NCI-H345 treated with DMSO at 0.1 percent for 48 hours (cell line): ENCODE data around the gene DENND6B.

Source experiments
- DNase-seq: peaks from one replicate; lab custom pipeline; 2025; ENCODE audit not compliant: unreplicated experiment; lab: John Stamatoyannopoulos, UW

Gene DENND6B

DNA sequence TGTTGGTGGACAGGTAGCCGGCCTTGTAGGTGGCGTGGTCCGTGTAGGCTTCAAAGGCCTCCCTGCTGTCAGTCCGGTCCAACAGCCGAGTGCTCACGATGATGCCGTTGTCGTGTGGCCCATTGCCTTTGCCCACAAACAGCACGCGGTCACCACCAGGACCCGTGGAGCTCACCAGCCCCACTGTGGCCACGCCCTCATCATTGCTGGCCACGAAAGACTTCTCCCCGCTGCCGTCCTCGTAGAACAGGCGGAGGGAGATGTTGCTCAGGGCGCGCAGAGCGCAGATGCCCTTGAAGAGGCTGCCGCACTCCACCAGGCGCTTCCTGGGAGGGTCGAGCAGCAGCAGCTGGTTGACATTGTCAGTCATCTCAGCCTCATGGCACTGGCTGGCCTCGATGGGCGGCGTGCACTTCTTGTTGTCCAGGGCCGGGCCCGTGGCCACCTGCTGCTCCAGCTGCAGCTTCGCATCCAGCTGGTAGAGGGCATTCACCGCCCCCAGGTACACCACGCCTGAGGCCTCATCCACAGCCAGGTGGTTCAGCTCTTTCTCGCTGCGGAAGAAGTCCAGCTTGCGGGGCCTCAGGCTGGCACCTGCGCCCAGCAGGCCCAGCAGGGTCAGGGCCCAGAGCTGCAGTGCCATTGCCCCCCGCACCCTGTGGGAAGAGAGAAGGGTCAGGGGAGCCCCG, 36.7 kb downstream of the DENND6B start:
- DNase-seq: no peak

DNA sequence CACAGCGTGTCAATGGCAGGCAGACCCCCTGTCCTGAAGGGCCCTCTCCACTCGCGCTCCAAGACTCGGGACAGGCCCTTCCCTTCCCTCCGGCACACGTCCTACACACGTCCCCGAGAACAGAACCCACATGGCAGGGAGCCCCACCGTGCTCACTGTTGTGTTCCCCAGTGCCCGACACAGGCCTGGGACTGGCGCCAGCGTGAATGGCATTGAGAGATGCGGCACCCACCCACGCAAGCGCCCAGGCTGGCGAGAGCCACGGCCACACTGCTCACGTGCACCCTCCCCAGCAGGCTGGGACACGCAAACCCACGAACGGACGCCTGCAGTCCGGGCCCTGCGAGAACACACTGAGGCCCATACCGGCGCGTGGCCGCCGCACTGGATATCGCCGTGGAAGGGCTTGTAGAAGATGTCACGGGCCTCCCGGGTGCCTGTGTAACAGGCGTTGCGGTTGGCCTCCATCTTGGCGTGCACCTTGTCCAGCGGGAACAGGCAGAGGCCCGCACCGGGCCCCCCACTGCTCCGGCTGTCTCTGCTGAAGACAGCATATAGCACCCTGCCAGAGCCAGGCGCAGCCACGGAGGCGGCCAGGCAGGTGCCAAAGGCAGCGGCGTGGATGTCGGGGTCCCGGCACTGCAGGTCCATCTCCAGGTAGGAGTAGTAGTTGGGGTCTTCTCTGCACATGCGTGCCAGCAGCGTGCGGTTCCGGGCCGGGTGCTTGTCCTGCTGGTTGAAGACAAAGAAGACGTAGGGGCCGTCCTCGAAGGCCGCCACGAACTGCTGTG, 37.5 kb downstream of the DENND6B start:
- DNase-seq: no peak

DNA sequence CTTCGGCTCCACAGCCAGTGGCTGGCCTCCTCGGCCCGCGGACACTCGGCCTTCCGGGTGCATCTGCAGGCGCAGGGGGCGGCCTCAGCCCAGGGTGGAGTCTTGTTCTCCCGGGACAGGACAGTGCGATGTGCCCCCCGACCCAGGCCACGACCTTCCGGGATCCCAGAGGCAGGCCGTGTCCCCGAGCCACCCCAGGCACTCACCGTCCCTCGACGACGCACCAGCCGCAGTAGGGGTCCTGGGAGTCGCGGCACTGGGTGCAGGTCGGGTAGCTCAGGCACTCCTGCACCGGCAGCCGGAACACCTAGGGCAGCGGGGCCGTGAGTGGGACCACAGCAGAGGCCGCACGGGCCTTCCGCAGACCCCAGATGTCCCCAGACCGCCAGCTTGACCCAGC, 39.1 kb downstream of the DENND6B start:
- DNase-seq: no peak

DNA sequence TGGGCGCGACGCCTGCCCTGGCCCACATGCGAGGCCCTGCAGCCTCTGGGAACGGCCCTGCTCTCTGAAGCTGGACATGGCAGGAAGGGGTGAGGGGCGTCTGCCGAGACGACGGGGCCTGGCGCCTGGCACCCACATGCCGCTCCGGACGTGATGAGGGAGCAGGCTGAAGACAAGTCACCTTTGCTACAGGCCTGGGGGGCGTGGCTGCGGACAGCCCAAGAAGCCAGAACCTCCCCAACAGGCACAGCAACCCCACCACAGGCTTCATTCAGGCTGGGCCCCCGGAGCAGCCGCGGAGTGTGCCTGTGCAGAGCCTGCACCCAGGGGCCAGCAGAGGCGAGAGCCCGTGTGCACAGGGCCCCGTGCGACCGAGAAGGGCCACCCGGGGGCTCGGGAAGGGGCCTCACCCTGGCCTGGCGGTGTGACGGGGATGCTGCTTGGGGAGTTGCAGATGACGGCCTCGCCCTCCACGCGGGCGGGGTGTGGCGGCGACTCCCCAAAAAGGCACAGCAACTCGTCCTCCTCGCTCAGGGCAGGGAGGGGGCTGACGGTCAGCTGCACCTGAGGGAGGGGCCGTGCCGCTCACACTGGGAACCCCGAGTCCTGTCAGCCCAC, 40.0 kb downstream of the DENND6B start:
- DNase-seq: no peak

DNA sequence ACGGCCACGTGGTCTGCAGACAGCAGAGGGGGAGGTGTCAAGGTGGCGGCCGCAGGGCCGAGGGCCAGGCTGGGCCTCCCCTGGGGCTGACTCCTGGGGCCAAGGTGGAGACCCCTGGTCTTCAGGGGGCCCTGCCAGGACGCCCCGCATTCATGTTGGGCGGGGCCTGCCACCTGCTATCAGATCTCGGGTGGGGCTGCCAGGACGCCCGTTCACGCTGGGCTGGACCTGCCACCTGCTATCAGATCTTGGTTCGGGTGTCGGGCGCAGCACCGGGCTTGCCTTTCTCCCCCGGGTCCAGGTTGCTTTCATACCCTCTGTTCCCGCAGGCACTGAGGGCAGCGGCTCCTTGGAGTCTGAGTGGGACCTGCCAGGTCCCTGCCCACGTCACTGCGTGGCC, 40.5 kb downstream of the DENND6B start:
- no peak for DNase-seq

DNA sequence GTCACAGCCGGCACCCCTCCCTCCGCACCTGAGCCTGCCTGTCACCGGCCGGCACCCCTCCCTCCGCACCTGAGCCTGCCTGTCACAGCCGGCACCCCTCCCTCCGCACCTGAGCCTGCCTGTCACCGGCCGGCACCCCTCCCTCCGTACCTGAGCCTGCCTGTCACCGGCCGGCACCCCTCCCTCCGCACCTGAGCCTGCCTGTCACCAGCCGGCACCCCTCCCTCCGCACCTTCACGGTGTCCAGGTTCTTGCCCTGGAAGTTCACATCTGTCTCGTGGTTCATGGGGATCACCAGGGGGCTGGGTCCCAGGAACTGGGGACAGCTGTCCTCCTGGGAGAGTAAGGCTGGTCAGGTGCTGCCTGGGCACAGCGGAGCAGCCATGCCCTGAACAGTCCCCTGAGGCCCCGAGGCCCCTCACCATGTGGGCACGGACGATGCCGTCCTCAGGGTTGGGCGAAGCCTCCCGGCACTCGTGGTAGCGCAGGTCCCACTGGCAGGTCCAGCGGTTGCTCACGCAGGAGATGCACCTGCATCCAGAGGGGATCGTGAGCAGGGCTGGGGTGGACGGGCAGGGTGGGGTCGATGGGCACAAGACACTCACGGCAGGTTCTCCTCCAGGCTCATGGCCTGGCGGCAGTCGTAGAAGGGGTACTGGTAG, 41.1 kb downstream of the DENND6B start:
- no peak for DNase-seq

DNA sequence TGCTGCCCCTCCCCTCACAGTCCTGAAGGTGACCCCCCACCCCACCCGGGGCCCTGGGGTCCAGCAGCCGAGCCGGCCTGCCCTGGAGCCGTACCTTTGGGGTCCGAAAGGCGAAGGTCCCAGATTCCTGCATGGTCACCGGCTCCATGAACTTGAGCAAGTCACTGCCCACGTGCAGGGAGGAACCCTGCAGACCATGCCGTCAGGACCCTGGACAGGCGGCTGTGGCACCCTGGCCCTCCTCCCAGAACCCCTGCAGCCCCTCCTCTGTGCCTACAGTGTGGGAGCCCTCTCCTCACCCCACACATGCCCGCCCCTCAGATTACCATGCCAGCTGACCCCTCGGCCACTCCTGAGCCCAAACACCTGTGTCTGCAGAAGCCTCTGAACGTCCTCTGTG, 42.3 kb downstream of the DENND6B start:
- no peak for DNase-seq

DNA sequence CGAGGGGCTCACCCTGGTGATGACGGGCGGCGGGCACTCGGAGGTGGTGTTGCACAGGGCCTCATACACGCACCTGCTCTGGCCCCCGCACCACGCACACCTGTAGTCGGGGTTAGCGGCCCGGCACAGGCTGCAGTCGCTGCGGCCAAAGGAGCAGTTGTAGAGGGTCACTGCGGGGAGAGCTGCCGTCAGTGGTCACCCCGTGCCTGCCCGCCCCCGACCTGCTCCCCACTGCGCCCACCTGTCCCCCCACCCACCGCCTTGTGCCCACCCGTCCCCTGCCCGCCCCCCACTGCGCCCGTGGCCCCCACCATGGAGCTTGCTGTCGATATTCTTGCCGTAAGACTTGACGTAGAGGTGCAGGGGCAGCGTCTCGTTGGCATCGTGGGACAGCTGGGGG, 43.0 kb downstream of the DENND6B start:
- DNase-seq: no peak

DNA sequence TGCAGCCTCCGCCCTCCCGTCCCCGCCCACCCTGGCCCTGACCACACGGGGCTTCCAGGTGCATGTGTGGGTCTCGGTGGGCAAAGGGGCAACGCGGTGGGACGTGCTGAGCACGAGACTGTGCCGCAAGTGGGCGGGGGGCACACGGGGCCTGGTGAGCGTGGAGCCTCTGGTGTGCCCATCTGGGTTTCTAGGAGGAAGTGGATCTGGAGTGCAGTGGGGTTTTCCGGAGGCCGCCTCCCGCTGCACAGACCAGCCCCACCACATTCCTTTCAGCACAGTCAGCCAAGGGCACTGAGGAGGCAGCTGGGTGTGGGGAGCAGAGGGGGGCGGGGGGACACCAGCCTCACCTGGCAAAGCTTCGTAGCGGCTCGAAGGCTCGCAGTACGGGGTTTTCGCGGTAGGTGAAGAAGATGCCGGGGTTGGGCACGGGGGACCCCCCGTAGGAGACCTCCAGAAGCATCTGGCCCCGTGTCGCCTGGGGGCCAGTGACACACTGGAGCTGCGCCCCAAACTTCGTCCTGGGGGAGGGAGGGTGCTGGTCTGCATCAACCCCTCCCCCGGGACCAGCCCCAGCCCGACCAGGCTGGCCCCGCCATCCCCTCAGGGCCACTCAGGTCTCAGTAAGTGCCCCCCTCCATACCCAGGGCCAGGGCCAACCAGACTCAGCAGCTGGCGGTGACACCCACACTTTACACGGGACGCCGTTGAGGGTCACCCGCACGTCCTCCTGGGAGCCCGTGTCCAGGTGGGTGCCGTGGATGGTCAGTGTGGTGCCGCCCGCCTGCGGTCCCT, 44.3 kb downstream of the DENND6B start:
- DNase-seq: no peak

DNA sequence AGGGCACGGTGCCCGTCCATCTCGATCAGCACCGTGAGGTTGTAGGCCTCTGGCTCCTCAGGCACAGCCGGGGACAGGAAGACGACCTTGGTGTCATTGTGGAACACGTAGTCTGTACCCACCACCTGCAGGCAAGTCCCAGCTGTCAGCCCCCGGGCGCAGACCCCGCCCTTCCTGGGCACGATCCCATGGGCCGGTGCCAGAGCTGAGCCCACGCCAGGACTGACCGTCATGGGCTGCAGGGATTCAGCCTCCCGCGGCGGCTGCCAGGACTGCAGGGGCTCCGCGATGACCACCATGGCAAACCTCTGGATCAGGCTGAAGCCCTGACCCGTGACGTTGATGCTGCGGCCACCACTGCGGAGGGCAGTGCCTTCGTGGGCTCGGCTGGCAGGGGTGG, 44.9 kb downstream of the DENND6B start:
- no peak for DNase-seq

DNA sequence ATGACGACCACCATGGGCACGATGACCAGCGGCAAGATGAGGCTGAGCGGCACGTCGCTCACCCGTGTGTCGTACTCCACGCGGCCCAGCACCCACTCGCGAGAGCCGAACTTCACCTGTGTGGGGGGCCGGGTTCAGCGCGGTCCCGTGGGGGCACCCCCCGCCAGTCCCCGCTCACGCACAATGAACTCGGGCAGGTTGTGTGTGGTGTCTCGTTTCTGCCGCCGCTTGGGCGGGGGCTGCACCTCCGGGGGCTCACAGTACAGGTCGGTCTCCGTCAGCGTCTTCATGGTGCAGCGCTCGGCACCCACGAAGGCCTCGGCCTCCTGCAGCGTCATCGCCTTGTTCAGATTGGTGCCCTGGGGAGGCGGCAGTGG, 45.4 kb downstream of the DENND6B start:
- DNase-seq: no peak

DNA sequence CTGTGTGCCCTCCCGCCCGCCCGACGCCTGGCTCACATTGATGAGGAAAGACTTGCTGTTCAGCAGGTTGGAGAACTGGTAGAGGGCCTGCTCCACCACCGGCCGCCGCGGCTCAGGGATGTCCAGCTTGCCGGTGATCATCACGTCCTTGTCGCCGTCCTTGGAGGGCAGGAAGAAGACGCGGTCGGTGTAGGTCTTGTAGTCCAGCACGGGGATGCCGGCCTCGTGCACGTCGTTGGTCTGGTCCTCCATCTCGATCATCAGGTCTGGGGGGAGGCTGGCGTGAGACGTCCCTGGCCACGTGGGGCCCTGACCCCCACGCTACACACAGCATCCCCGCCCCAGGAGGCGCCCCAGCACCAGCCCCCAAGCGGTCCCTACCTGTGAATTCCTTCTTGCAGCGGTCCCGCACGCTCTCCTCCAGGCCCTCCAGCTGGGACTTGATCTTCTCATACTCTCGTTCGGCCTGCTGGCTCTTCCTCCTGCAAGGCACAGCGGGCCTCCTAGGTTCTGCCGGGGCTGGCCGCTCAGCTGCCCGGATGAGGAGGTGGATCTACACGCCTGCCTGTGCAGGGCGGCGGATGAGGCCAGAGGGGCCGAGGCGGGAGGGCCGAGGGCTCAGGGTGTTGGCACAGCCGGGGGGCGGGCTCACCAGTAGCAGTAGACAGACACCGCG, 46.0 kb downstream of the DENND6B start:
- DNase-seq: no peak

DNA sequence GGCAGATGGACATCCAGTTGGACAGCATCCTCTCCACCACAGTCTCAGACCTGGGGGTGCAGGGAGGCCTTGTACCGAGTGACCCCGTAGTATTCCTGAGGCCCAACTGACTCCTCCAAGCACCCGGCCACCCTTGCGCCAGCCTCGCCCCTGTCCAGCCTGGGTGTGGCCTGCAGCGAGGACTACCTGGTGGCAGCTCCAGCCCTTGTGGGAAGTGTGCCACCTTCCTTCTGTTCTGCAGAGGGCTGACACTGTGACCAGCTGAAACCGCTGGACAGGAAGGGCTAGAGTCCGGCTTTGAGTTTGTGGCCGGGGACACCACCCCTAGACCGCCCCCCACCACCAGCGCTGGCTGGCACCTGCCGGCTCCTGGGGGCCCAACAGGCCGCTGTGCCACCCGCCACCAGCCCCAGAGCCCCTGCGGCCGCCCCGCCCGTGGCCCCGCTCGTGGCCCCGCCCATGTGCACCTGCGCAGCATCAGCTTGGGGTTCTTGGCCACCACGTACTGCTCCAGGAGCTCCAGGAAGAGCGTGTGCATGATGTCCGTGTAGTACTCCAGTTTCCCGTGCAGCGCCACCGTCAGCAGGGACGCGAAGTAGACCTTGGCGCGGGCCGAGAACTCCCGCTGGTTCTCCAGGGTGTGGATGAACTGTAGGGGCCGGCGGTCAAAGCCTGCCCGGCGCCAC, 46.6 kb downstream of the DENND6B start:
- DNase-seq: no peak

DNA sequence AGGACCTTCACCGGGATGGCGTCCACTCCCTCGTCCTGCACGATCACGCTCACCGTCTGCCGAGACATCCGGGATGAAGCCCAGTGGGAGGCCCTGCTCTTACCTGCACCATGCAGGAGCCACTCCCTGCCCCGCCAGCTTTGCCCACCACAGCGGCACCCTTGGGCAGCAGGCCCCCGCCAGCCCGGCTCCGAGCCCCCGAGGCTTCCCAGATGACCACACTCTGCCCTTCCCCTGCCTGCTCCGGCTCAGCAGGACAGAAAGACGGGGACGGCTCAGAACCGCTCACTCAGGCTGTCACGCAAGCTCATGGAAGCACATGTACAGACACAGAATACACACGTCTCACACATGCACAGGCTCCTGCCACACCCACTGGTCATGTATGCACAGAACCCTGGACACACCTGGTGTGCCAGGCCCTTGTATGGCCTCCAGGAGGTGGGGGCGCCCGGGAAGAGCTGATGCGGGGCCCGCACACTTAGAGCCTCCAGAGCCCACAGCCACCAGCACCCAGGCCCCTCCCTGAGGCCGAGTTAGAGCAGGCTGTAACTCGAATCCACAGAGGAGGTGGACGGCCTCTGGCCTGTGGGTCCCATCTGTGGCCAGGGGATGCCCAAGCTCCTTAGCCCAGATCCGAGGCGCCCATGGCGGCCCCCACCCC, 47.7 kb downstream of the DENND6B start:
- DNase-seq: no peak

DNA sequence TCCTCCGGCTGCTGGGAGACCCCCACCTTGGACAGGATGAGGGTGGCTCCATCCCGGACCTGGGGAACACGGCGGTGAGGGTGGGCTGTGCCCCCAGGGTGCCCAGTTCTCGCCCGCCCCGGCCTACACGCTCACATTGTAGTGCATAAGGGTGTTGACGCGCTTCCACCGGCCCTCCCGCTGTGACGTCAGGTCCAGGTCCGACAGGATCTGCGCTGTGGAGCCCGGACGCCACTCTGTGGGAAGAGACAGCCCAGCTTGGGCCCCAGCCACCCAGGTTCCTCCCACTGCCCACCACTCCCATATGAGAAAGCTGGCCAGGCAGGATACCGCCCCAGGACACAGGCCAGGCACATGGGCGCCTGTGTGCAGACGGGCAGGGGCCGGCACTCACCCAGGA, 48.4 kb downstream of the DENND6B start:
- no peak for DNase-seq

DNA sequence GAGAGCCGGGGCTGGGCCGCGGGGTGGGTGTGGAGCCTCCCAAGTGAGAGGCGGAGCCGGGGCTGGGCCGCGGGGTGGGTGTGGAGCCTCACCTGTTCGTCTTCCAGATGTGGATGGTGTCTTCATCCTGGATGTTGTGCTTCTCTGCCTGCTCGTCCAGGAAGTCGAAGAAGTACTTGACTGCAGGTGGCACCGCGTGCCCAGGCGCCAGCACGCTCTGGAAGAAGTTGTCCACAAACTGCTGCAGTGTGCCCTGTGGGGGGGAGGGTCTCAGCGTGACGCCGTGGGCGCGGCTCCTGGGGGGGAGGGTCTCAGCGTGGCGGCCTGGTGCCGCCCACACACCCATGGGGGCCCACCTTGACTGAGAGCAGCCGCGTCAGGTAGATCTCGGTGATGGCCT, 49.1 kb downstream of the DENND6B start:
- DNase-seq: no peak

DNA sequence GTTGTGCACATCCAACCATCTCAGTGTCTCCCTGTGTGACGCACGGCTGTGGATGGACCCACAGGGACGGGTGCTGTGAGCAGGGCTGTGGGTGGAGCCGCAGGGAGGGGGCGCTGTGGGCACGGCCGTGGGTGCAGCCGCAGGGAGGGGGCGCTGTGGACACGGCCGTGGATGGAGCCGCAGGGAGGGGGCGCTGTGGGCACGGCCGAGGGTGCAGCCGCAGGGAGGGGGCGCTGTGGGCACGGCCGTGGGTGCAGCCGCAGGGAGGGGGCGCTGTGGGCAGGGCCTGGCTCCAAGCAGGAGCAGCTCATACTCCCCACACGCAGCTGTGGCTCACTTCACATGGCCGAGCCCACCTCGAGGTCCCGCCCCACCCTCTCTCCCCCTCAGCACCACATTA, 50.7 kb downstream of the DENND6B start:
- DNase-seq: no peak

DNA sequence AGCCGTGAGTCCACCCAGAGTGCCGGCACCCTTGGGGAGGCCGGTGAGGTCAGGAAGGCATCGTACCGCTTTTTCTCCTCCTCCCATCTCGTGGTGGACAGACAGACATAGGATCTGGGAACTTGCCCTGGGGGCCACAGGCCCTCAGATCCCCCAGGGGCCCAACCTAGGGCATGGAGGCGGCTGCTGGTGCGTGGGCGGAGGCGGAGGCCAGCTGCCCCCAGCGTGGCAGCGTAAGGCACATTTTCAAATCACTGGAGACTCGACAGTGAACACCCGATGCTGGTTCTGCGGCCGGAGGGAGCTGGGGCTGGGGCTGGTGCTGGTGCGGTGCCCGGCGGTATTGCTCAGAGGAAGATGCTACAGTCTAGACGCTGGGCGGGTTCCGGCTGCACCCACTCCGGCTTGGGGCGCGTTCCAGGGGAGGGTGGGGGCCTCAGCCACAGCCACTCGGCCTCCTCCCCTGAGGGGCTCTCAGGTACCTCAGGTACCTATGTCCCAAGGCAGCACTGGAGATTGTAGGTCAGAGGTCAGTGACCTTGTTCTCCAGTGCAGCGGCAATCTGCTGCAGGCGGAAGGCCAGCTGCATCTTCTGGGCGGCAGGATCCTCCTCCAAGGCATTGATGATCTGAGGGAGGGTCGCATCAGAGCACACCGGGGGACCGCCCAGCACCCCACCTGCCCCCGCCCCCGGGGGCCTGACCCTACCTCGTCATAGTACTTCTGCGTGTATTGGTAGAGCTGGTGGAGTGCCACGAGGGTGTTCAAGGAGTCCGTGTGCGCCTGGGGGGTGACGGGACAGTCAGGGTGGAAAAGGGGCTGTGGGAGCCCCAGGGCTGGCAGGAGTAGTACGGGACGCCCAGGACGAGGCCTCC, 51.4 kb downstream of the DENND6B start:
- no peak for DNase-seq
